HCT116 (cell line): ENCODE measurements around the gene VCAN. TPM values are rescaled to one million over a fixed set of nuclear protein-coding genes. Genes with fewer than 3 reads are reported as not detected.

Source experiments
- ATAC-seq: fragments of 200-7000 bp; cut with Tn5 transposase; 2 replicates; pipeline ENCODE4 v1.9.1; 2020; ENCODE audit warnings: mild to moderate bottlenecking, moderate library complexity
- BruUV-seq: library from RNA; stranded (reverse); fragments of 400-500 nt; replicated peaks from 2 replicates; lab custom pipeline; 2021; lab: Mats Ljungman, UMichigan
- CTCF ChIA-PET: fragments of 300-600 bp; sonication (Branson Sonifier 250); formaldehyde crosslinking; loops from one replicate; lab custom pipeline; 2021; ENCODE audit warnings: antibody characterized with exemption; lab: Charles Lee
- POLR2A ChIA-PET: fragments of 300-600, 350-600 bp; sonication (Branson Sonifier 250); formaldehyde crosslinking; loops from one replicate; lab custom pipeline; 2021; ENCODE audit warnings: antibody characterized with exemption; lab: Charles Lee
- RAD21 ChIA-PET, 2 experiments: fragments of 300-600 bp; sonication (Branson Sonifier 250); formaldehyde crosslinking; loops; one replicate each; lab custom pipeline; 2023; ENCODE audit warnings: low total read pairs in 2 of 2; ENCODE audit not compliant: uncharacterized antibody in 2 of 2, unreplicated experiment in 2 of 2, low non-redundant PET in 1 of 2; lab: Charles Lee
- DNase-seq: peaks from one replicate; pipeline ENCODE4 v3.0.0-alpha.2; 2010; ENCODE audit warnings: low read depth, low spot score
- H2AFZ ChIP-seq: fragments of 200-600 bp; shearing (Covaris generic), sonication (generic); 2 replicates; pipeline ENCODE4 v1.6.1; 2017; ENCODE audit warnings: low read depth, mixed run types, mixed read lengths, antibody characterized with exemption, low read length; ENCODE audit not compliant: poor library complexity, severe bottlenecking
- H3K27ac ChIP-seq: 2 replicates; pipeline ENCODE4 v1.5.1; 2012; ENCODE audit warnings: low read depth, low read length
- H3K27me3 ChIP-seq: fragments of 200-600 bp; sonication (generic); 2 replicates; pipeline ENCODE4 v1.6.1; 2016; ENCODE audit warnings: mixed run types, low read length, mixed read lengths; ENCODE audit not compliant: insufficient read depth
- H3K36me3 ChIP-seq, 2 experiments: fragments of 200-500 bp in 1 of 2; fragments of 200-600 bp in 1 of 2; sonication (Bioruptor generic) in 1 of 2; sonication (generic) in 1 of 2; 2 replicates each; pipeline versions ENCODE4 v1.5.1 to v1.6.1; 2014 to 2016; ENCODE audit warnings: low read length in 2 of 2, inconsistent platforms in 1 of 2, mixed read lengths in 1 of 2, mixed run types in 1 of 2; ENCODE audit not compliant: insufficient read depth in 2 of 2, control insufficient read depth in 1 of 2
- H3K4me1 ChIP-seq, 2 experiments: fragments of 200-600 bp in 1 of 2; sonication (generic) in 1 of 2; 2 replicates each; pipeline versions ENCODE4 v1.5.1 to v1.6.1; 2012 to 2017; ENCODE audit warnings: low read length in 2 of 2, inconsistent platforms in 1 of 2, mild to moderate bottlenecking in 1 of 2, mixed read lengths in 1 of 2, mixed run types in 1 of 2, moderate library complexity in 1 of 2; ENCODE audit not compliant: insufficient read depth in 2 of 2, control insufficient read depth in 1 of 2
- H3K4me2 ChIP-seq: fragments of 200-600 bp; sonication (generic); 2 replicates; pipeline ENCODE4 v1.6.1; 2017; ENCODE audit warnings: mixed run types, low read length, mixed read lengths
- H3K4me3 ChIP-seq, 2 experiments: fragments of 200-600 bp in 1 of 2; sonication (generic) in 1 of 2; replicated peaks in 1 of 2; 2 replicates each; pipeline ENCODE4 v1.5.1; 2011 to 2016; ENCODE audit warnings: low read length in 2 of 2, control low read depth in 1 of 2, low read depth in 1 of 2, mild to moderate bottlenecking in 1 of 2, mixed read lengths in 1 of 2, mixed run types in 1 of 2
- H3K79me2 ChIP-seq: fragments of 200-600 bp; sonication (generic); 2 replicates; pipeline ENCODE4 v1.6.1; 2017; ENCODE audit warnings: mild to moderate bottlenecking, mixed run types, low read length, moderate library complexity, mixed read lengths; ENCODE audit not compliant: insufficient read depth
- H3K9ac ChIP-seq: fragments of 200-600 bp; sonication (generic); 2 replicates; pipeline ENCODE4 v1.6.1; 2016; ENCODE audit warnings: low read length, mixed read lengths
- H3K9me2 ChIP-seq: fragments of 200-600 bp; sonication (generic), shearing (Covaris generic); 2 replicates; pipeline ENCODE4 v1.6.1; 2017; ENCODE audit warnings: mixed run types, mild to moderate bottlenecking, moderate library complexity; ENCODE audit not compliant: insufficient read depth
- H3K9me3 ChIP-seq, 2 experiments: fragments of 200-500 bp in 1 of 2; fragments of 200-600 bp in 1 of 2; sonication (Bioruptor generic) in 1 of 2; sonication (generic) in 1 of 2; 2 replicates each; pipeline ENCODE4 v1.6.1; 2014 to 2017; ENCODE audit warnings: low read length in 2 of 2, mixed read lengths in 2 of 2, inconsistent platforms in 1 of 2, low read depth in 1 of 2, mild to moderate bottlenecking in 1 of 2, mixed run types in 1 of 2, moderate library complexity in 1 of 2; ENCODE audit not compliant: control insufficient read depth in 1 of 2, insufficient read depth in 1 of 2
- H4K20me1 ChIP-seq: fragments of 200-600 bp; sonication (generic), shearing (Covaris generic); 2 replicates; pipeline ENCODE4 v1.6.1; 2017; ENCODE audit warnings: mixed run types, mild to moderate bottlenecking, moderate library complexity; ENCODE audit not compliant: insufficient read depth
- ELF1 ChIP-seq: IDR thresholded peaks from 2 replicates; pipeline ENCODE4 v1.6.1; 2012; ENCODE audit warnings: low read depth, borderline replicate concordance
- EZH2 ChIP-seq: fragments of 200-600 bp; sonication (generic); IDR thresholded peaks from 2 replicates; pipeline ENCODE4 v1.6.1; 2017; ENCODE audit warnings: antibody characterized with exemption, mixed run types
- EZH2phosphoT487 ChIP-seq: fragments of 200-600 bp; IDR thresholded peaks from 2 replicates; pipeline ENCODE4 v1.6.1; 2018; ENCODE audit warnings: antibody characterized with exemption, borderline replicate concordance
- FOSL1 ChIP-seq: IDR thresholded peaks from 2 replicates; pipeline ENCODE4 v1.6.1; 2012; ENCODE audit warnings: low read depth
- REST ChIP-seq: IDR thresholded peaks from 2 replicates; pipeline ENCODE4 v1.6.1; 2012; ENCODE audit warnings: low read depth
- ZNF274 ChIP-seq: fragments of 200-500 bp; sonication (Bioruptor generic); IDR thresholded peaks from 2 replicates; pipeline ENCODE4 v1.6.1; 2014; ENCODE audit warnings: mild to moderate bottlenecking, low read depth, low read length, inconsistent platforms
- intact Hi-C: fragments of 100-400 bp; cut with micrococcal nuclease; formaldehyde crosslinking; loops from 2 replicates; pipeline ENCODE4 v1.10.0; 2022
- total RNA-seq: library from RNA; stranded (reverse); gene quantifications from one replicate; pipeline ENCODE4 v1.2.1, GENCODE V29; 2021; ENCODE audit not compliant: unreplicated experiment

VCAN gene
- total RNA-seq, 1 experiment from 2014 or later = 49.9 TPM

- TF ChIP-seq ELF1 = no peak
- TF ChIP-seq ZNF274 = no peak
- TF ChIP-seq REST = peak; percentile 29
- TF ChIP-seq EZH2 = no peak
- TF ChIP-seq EZH2phosphoT487 = no peak
- Histone ChIP-seq H3K4me3 (no peak overlapping the region), H3K27me3 (no peaks in the 10 kb centered on the region), H3K9me2 (no peaks in the 10 kb centered on the region), H3K36me3 (no peaks in the 10 kb centered on the region), H3K4me1 (no peaks in the 10 kb centered on the region), H3K9ac (no peak overlapping the region), H3K4me2 (no peak overlapping the region), H2AFZ (no peak overlapping the region), H4K20me1 (no peaks in the 10 kb centered on the region), H3K9me3 (no peaks in the 10 kb centered on the region), H3K79me2 (no peaks in the 10 kb centered on the region; the same call in 1 of the 2 replicates), H3K27ac (no peak overlapping the region)
- intact Hi-C loops = no loop called here
- DNase-seq = no peak
- no TSS peak for BruUV-seq
- ATAC-seq = no peak
- ChIA-PET CTCF (no interaction called here), POLR2A (no interaction called here), RAD21 (no interaction called here)
These were observed 67.4 kb downstream of the VCAN start for GRCh38 chr5:83538786-83539462.

GRCh38 chr5:83539463-83539790 is 67.9 kb downstream of the VCAN start:
- Histone ChIP-seq H3K27ac (no peak overlapping the region), H2AFZ (no peak overlapping the region), H3K4me1 (no peaks in the 10 kb centered on the region), H3K79me2 (no peaks in the 10 kb centered on the region; the same call in 1 of the 2 replicates), H3K27me3 (no peaks in the 10 kb centered on the region), H4K20me1 (no peaks in the 10 kb centered on the region), H3K36me3 (no peaks in the 10 kb centered on the region), H3K9ac (no peak overlapping the region), H3K4me3 (no peak overlapping the region), H3K9me3 (no peaks in the 10 kb centered on the region), H3K9me2 (no peaks in the 10 kb centered on the region), H3K4me2 (no peak overlapping the region)
- ChIA-PET POLR2A (no interaction called here), RAD21 (no interaction called here), CTCF (no interaction called here)
- TF ChIP-seq FOSL1 = no peak
- no TSS peak for BruUV-seq
- no peak for DNase-seq
- intact Hi-C loops = no loop called here
- ATAC-seq = no peak
